Nephron (organoid): ENCODE results near the gene ELMOD3.
A peak's percentile ranks its signal among the peaks of the same experiment; 100 is the strongest.

Source experiments
- H3K27ac Mint-ChIP-seq, 3 experiments: 2 replicates each; pipeline ENCODE4 v1.8.0; 2020; ENCODE audit warnings: mixed read lengths in 3 of 3, mild to moderate bottlenecking in 2 of 3, moderate library complexity in 1 of 3
- H3K27me3 Mint-ChIP-seq: 2 replicates; pipeline ENCODE4 v1.8.0; 2021; ENCODE audit warnings: low read depth, mild to moderate bottlenecking, moderate library complexity, mixed read lengths
- H3K36me3 Mint-ChIP-seq: 2 replicates; pipeline ENCODE4 v1.8.0; 2020; ENCODE audit warnings: low read depth, mixed read lengths
- H3K4me1 Mint-ChIP-seq: 2 replicates; pipeline ENCODE4 v1.8.0; 2020; ENCODE audit warnings: mixed read lengths
- H3K4me3 Mint-ChIP-seq, 3 experiments: 2 replicates each; pipeline ENCODE4 v1.8.0; 2020; ENCODE audit warnings: mild to moderate bottlenecking in 3 of 3, mixed read lengths in 3 of 3, moderate library complexity in 2 of 3
- H3K9me3 Mint-ChIP-seq: 2 replicates; pipeline ENCODE4 v1.8.0; 2020; ENCODE audit warnings: mixed read lengths
- CTCF ChIP-seq, 3 experiments: fragments of 200-600 bp; sonication (generic); IDR thresholded peaks; one replicate each; pipeline ENCODE4 v1.5.0; 2021; ENCODE audit warnings: antibody characterized with exemption in 3 of 3; ENCODE audit not compliant: unreplicated experiment in 3 of 3

The ELMOD3 gene

GRCh38 chr2:85354286-85355072 is at the start of gene ELMOD3, which contains the start of gene RETSAT:
ELMOD3 (plus strand) TSS chr2:85354769; CDS start chr2:85357199, 2,430 bp downstream.
RETSAT (minus strand) TSS chr2:85354528; CDS start chr2:85354507, 21 bp downstream.
- Mint-ChIP-seq H3K4me1 (peaks cover 34% of the 10 kb centered on the region), H3K27ac (peak within 1 kb of the TSS; percentile 80 to 94 (median 93)), H3K9me3 (no peaks in the 10 kb centered on the region), H3K36me3 (peaks cover 30% of the 10 kb centered on the region), H3K4me3 (peak within 1 kb of the TSS; percentile 97 to 99 (median 98)), H3K27me3 (no peaks in the 10 kb centered on the region)
- no peak for TF ChIP-seq CTCF (IDR thresholded peaks at IDR 0.05; ENCODE audit: unreplicated experiment in 3 of 3)

- Mint-ChIP-seq H3K4me1 (peaks cover 30% of the 10 kb centered on the region), H3K4me3 (no peak overlapping the region), H3K27me3 (no peaks in the 10 kb centered on the region), H3K36me3 (peaks cover 64% of the 10 kb centered on the region), H3K9me3 (no peaks in the 10 kb centered on the region), H3K27ac (peak overlapping the region in 2 of 3 experiments; percentile 55 to 68)
- TF ChIP-seq CTCF (IDR thresholded peaks at IDR 0.05; ENCODE audit: unreplicated experiment in 3 of 3) = no peak
These were observed 47.1 kb upstream of the ELMOD3 start for GRCh38 chr2:85307527-85307897.

GRCh38 chr2:85308201-85308600 is 46.4 kb upstream of the ELMOD3 start:
- Mint-ChIP-seq H3K27ac (peak overlapping the region; percentile 59 to 95 (median 75)), H3K36me3 (peaks cover 63% of the 10 kb centered on the region), H3K9me3 (no peaks in the 10 kb centered on the region), H3K4me3 (no peak overlapping the region), H3K4me1 (peaks cover 30% of the 10 kb centered on the region), H3K27me3 (no peaks in the 10 kb centered on the region)
- no peak for TF ChIP-seq CTCF (IDR thresholded peaks at IDR 0.05; ENCODE audit: unreplicated experiment in 3 of 3)

- Mint-ChIP-seq H3K36me3 (peaks cover 60% of the 10 kb centered on the region), H3K4me3 (peak overlapping the region in 1 of 3 experiments; percentile 50), H3K27ac (peak overlapping the region; percentile 59 to 95 (median 75)), H3K27me3 (no peaks in the 10 kb centered on the region), H3K9me3 (no peaks in the 10 kb centered on the region), H3K4me1 (peaks cover 30% of the 10 kb centered on the region)
- TF ChIP-seq CTCF (IDR thresholded peaks at IDR 0.05; ENCODE audit: unreplicated experiment in 3 of 3) = no peak
These were observed 45.5 kb upstream of the ELMOD3 start for GRCh38 chr2:85308896-85309555.

GRCh38 chr2:85309699-85310321 is 44.8 kb upstream of the ELMOD3 start:
- peak overlapping the region in 1 of 3 experiments; percentile 1 for H3K4me3 Mint-ChIP-seq
- no peaks in the 10 kb centered on the region for H3K9me3 Mint-ChIP-seq
- peaks cover 30% of the 10 kb centered on the region for H3K4me1 Mint-ChIP-seq
- H3K36me3 Mint-ChIP-seq = peaks cover 56% of the 10 kb centered on the region
- peak overlapping the region; percentile 59 to 95 (median 75) for H3K27ac Mint-ChIP-seq
- H3K27me3 Mint-ChIP-seq = no peaks in the 10 kb centered on the region
- no peak for TF ChIP-seq CTCF (IDR thresholded peaks at IDR 0.05; ENCODE audit: unreplicated experiment in 3 of 3)
